Measurements from ENCODE around the gene CFAP298.
"Not testable (repeated sequence)": the region's sequence is repeated elsewhere in the genome, so short reads cannot be mapped to it uniquely, and the experiment has no call there.

CFAP298 gene

GRCh38 chr21:32565856-32566465 is 46.2 kb downstream of the CFAP298 start:
- Histone ChIP-seq H3K27ac (ENCODE audit: low read depth, low read length) (no peak overlapping the region), H3K9me3 (ENCODE audit: control insufficient read depth, insufficient read depth, low read length) (peaks cover 12% of the 10 kb centered on the region), H3K4me3 (ENCODE audit: low read depth, low read length) (no peak overlapping the region), H3K36me3 (ENCODE audit: control insufficient read depth, insufficient read depth, low read length) (no peaks in the 10 kb centered on the region), H3K27me3 (ENCODE audit: control insufficient read depth, insufficient read depth, low read length) (0 out of 2 replicates have a peak, but pooled peaks cover 2% of the 10 kb centered on the region), H3K9ac (ENCODE audit: low read depth, low read length) (no peak overlapping the region), H3K4me1 (ENCODE audit: control insufficient read depth, insufficient read depth, low read length) (peaks cover 29% of the 10 kb centered on the region)

DNA sequence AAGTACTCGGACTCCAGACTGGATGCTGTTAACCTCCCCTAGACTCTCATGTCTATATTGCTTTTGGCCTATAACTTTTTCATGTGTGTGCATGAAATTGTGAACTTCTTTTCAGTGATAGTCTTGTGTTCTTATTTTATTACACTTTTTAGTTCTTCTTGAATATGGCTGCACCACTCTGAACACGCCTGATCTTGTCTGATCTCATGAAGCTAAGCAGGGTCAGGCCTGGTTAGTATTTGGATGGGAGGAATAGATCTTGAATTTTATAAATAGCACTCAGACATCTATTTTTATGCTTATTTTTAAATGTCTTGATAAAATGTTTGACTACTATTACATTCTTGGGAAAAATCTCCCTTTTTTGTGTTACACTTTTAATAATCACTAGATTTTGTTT is 49.3 kb downstream of the CFAP298 start:
- Histone ChIP-seq H3K4me1 (ENCODE audit: control insufficient read depth, insufficient read depth, low read length) (peaks cover 28% of the 10 kb centered on the region), H3K9ac (ENCODE audit: low read depth, low read length) (no peak overlapping the region), H3K36me3 (ENCODE audit: control insufficient read depth, insufficient read depth, low read length) (no peaks in the 10 kb centered on the region), H3K27me3 (ENCODE audit: control insufficient read depth, insufficient read depth, low read length) (no peaks in the 10 kb centered on the region), H3K9me3 (ENCODE audit: control insufficient read depth, insufficient read depth, low read length) (peaks cover 12% of the 10 kb centered on the region), H3K4me3 (ENCODE audit: low read depth, low read length) (no peak overlapping the region), H3K27ac (ENCODE audit: low read depth, low read length) (peak overlapping the region; percentile 94)

- Histone ChIP-seq H3K4me1 (ENCODE audit: control insufficient read depth, insufficient read depth, low read length) (peaks cover 29% of the 10 kb centered on the region), H3K4me3 (ENCODE audit: low read depth, low read length) (no peak overlapping the region), H3K9me3 (ENCODE audit: control insufficient read depth, insufficient read depth, low read length) (peaks cover 12% of the 10 kb centered on the region), H3K27ac (ENCODE audit: low read depth, low read length) (peak overlapping the region; percentile 94), H3K27me3 (ENCODE audit: control insufficient read depth, insufficient read depth, low read length) (no peaks in the 10 kb centered on the region), H3K9ac (ENCODE audit: low read depth, low read length) (no peak overlapping the region), H3K36me3 (ENCODE audit: control insufficient read depth, insufficient read depth, low read length) (no peaks in the 10 kb centered on the region)
Observed at GRCh38 chr21:32562426-32562825, 49.8 kb downstream of the CFAP298 start.

GRCh38 chr21:32561476-32561875 is 50.7 kb downstream of the CFAP298 start:
- Histone ChIP-seq H3K4me3 (ENCODE audit: low read depth, low read length) (peak overlapping the region; percentile 31), H3K9me3 (ENCODE audit: control insufficient read depth, insufficient read depth, low read length) (peaks cover 12% of the 10 kb centered on the region), H3K4me1 (ENCODE audit: control insufficient read depth, insufficient read depth, low read length) (peaks cover 32% of the 10 kb centered on the region), H3K27ac (ENCODE audit: low read depth, low read length) (peak overlapping the region; percentile 94)
- H3K36me3 ChIP-seq (ENCODE audit: control insufficient read depth, insufficient read depth, low read length); H3K27me3 ChIP-seq (ENCODE audit: control insufficient read depth, insufficient read depth, low read length); H3K9ac ChIP-seq (ENCODE audit: low read depth, low read length): not testable (repeated sequence)

GRCh38 chr21:32560896-32561295 is 51.3 kb downstream of the CFAP298 start:
- H3K27me3 ChIP-seq (ENCODE audit: control insufficient read depth, insufficient read depth, low read length) = no peaks in the 10 kb centered on the region
- H3K9ac ChIP-seq (ENCODE audit: low read depth, low read length) = no peak overlapping the region; the same call in 1 of the 2 replicates
- H3K9me3 ChIP-seq (ENCODE audit: control insufficient read depth, insufficient read depth, low read length) = peaks cover 12% of the 10 kb centered on the region
- no peaks in the 10 kb centered on the region for H3K36me3 ChIP-seq (ENCODE audit: control insufficient read depth, insufficient read depth, low read length)
- peaks cover 36% of the 10 kb centered on the region for H3K4me1 ChIP-seq (ENCODE audit: control insufficient read depth, insufficient read depth, low read length)
- peak overlapping the region; percentile 94 for H3K27ac ChIP-seq (ENCODE audit: low read depth, low read length)
- peak overlapping the region; percentile 31 for H3K4me3 ChIP-seq (ENCODE audit: low read depth, low read length)

DNA sequence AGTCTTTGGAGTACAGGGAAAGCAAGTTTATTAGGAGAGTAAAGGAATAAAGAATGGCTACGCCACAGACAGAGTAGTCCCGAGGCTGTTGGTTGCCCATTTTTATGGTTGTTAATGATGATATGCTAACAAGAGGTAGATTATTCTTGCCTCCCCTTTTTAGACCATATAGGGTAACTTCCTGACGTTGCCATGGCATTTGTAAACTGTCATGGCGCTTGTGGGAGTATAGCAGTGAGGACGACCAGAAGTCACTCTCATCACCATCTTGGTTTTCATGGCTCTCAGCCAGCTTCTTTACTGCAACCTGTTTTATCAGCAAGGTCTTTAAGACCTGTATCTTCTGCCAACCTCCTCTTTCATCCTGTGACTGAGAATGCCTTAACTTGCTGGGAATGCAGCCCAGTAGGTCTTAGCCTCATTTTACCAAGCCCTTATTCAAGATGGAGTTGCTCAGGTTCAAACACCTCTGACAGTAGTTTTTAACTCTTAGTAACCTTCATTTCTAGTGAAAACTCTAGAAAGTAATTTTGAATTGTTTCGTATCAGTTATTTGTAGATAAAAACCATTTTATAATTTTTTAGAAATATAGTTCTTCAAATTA is 53.1 kb downstream of the CFAP298 start:
- Histone ChIP-seq H3K27me3 (ENCODE audit: control insufficient read depth, insufficient read depth, low read length) (no peaks in the 10 kb centered on the region), H3K9me3 (ENCODE audit: control insufficient read depth, insufficient read depth, low read length) (peaks cover 1% of the 10 kb centered on the region; the same call in 1 of the 2 replicates), H3K36me3 (ENCODE audit: control insufficient read depth, insufficient read depth, low read length) (no peaks in the 10 kb centered on the region), H3K27ac (ENCODE audit: low read depth, low read length) (no peak overlapping the region), H3K9ac (ENCODE audit: low read depth, low read length) (no peak overlapping the region), H3K4me3 (ENCODE audit: low read depth, low read length) (no peak overlapping the region), H3K4me1 (ENCODE audit: control insufficient read depth, insufficient read depth, low read length) (peaks cover 36% of the 10 kb centered on the region)

DNA sequence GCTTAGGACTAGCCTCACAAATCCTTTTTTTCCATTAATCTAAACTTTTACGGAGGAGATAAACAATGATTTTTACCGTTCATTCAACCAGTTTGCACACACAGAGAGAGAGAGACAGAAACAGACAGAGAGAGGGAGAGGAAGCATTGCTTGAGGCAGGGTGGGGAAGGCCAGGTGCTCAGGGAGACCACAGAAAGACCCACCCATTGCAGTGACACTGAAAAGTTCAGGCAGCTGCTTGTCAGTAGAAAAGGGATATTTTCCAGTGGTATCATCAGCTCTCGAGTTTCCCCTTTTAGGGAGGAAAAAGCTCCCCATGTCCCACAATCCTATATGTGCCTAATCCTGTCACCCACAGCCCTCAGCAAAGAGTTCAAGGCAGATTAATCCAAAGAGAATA is 54.1 kb downstream of the CFAP298 start:
- Histone ChIP-seq H3K9ac (ENCODE audit: low read depth, low read length) (no peak overlapping the region), H3K4me1 (ENCODE audit: control insufficient read depth, insufficient read depth, low read length) (peaks cover 36% of the 10 kb centered on the region), H3K9me3 (ENCODE audit: control insufficient read depth, insufficient read depth, low read length) (no peaks in the 10 kb centered on the region), H3K4me3 (ENCODE audit: low read depth, low read length) (no peak overlapping the region), H3K27ac (ENCODE audit: low read depth, low read length) (no peak overlapping the region), H3K27me3 (ENCODE audit: control insufficient read depth, insufficient read depth, low read length) (no peaks in the 10 kb centered on the region), H3K36me3 (ENCODE audit: control insufficient read depth, insufficient read depth, low read length) (no peaks in the 10 kb centered on the region)

DNA sequence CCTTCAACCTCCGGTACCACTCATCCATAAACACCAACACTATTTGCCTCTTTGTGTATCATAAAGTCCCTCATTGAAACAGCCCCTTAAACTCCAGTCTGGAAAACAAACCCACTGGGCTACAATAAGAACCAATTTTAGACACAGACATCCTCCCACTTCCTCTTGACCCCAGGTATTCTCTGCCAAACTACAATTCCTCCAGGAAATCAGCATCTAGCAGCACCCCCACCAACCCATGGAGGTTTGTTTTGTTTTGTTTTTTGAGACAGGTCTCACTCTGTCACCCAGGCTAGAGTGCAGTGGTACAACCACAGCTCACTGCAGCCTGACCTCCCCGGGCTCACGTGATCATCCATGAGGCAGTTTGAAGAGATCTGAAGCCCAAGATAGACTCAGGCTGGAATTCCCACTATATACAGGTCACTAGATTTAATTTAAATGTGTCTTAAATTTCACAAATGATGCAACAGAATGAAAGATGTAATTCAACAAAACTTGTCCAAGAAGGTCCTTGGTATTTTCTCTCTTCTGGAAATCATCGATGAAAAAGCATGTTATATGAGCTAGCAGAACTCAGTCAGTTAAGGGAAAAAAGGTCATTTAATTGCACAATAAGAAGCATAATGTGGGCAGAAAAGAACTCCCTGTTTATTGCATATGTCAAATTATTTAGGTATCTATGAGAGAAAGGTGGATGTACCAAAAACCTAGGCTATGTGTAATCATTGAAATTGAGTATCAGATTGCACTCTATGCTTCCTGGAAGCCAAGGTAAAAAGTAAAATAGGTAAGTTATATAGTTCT is 57.1 kb downstream of the CFAP298 start:
- Histone ChIP-seq H3K4me3 (ENCODE audit: low read depth, low read length) (no peak overlapping the region), H3K4me1 (ENCODE audit: control insufficient read depth, insufficient read depth, low read length) (peaks cover 12% of the 10 kb centered on the region), H3K36me3 (ENCODE audit: control insufficient read depth, insufficient read depth, low read length) (no peaks in the 10 kb centered on the region), H3K27ac (ENCODE audit: low read depth, low read length) (no peak overlapping the region), H3K9me3 (ENCODE audit: control insufficient read depth, insufficient read depth, low read length) (no peaks in the 10 kb centered on the region), H3K9ac (ENCODE audit: low read depth, low read length) (no peak overlapping the region), H3K27me3 (ENCODE audit: control insufficient read depth, insufficient read depth, low read length) (no peaks in the 10 kb centered on the region)

DNA sequence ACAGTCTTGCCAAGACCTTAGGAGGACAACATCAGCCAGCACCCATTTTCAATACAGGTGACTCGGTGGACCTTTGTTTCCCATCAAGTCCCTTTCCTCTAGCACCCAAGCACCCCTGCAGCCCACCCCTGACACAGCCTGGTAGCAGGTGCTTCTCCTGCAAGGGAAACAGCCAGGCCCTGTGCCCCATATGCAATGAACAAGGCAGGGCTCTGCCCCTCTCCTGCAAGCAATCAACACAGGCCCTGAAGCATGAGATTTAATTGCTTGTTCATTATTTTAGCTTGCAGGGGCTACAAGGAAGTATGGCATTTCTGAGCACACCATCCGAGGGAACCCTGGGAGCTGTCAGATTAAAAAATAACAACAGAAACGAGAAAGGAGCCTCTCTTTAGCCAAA is 62.3 kb downstream of the CFAP298 start:
- H3K9me3 ChIP-seq (ENCODE audit: control insufficient read depth, insufficient read depth, low read length) = no peaks in the 10 kb centered on the region
- no peaks in the 10 kb centered on the region for H3K36me3 ChIP-seq (ENCODE audit: control insufficient read depth, insufficient read depth, low read length)
- H3K27ac ChIP-seq (ENCODE audit: low read depth, low read length) = no peak overlapping the region
- no peaks in the 10 kb centered on the region for H3K27me3 ChIP-seq (ENCODE audit: control insufficient read depth, insufficient read depth, low read length)
- H3K4me3 ChIP-seq (ENCODE audit: low read depth, low read length) = no peak overlapping the region
- H3K4me1 ChIP-seq (ENCODE audit: control insufficient read depth, insufficient read depth, low read length) = no peaks in the 10 kb centered on the region
- H3K9ac ChIP-seq (ENCODE audit: low read depth, low read length) = no peak overlapping the region

DNA sequence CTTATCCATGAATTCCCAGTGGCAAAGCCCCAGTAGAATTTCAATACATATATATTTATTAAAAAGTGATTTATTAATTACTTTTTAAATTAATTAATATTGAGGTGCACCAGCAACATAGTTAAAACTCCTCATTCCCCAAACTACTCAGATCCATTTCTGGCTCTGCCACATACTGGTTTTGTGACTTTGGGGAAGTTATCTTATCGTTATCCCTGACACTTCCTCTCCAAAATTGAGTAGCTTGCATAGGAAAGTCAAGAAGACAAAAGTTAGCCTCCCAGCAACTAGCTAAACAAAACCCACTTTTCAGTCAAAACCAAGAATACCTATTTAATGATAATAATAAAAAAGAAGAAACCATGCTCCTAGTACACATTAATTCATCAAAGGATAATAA is 62.7 kb downstream of the CFAP298 start:
- no peak overlapping the region for H3K27ac ChIP-seq (ENCODE audit: low read depth, low read length)
- H3K4me3 ChIP-seq (ENCODE audit: low read depth, low read length) = no peak overlapping the region

More for the DNA sequence above, 62.7 kb downstream of the CFAP298 start:
- H3K27me3 ChIP-seq (ENCODE audit: control insufficient read depth, insufficient read depth, low read length) = no peaks in the 10 kb centered on the region
- no peaks in the 10 kb centered on the region for H3K36me3 ChIP-seq (ENCODE audit: control insufficient read depth, insufficient read depth, low read length)
- H3K9me3 ChIP-seq (ENCODE audit: control insufficient read depth, insufficient read depth, low read length) = no peaks in the 10 kb centered on the region
- no peaks in the 10 kb centered on the region for H3K4me1 ChIP-seq (ENCODE audit: control insufficient read depth, insufficient read depth, low read length)
- H3K9ac ChIP-seq (ENCODE audit: low read depth, low read length) = no peak overlapping the region
